NCI-H526 treated with DMSO at 0.1 percent for 48 hours (cell line): Measurements from ENCODE around the gene ENDOU.

Experiments used
- DNase-seq: peaks from one replicate; lab custom pipeline; 2025; lab: John Stamatoyannopoulos, UW

The ENDOU gene

GRCh38 chr12:47744005-47744651 is 18.8 kb upstream of the ENDOU start:
- DNase-seq: peak; percentile 71

- DNase-seq: no peak
These were observed 18.1 kb upstream of the ENDOU start for GRCh38 chr12:47743311-47743860.

- DNase-seq: peak; percentile 28
These were observed 17.0 kb upstream of the ENDOU start for GRCh38 chr12:47742253-47742825.

GRCh38 chr12:47741340-47741703 is 16.0 kb upstream of the ENDOU start:
- no peak for DNase-seq

- DNase-seq: no peak
These were observed 15.5 kb upstream of the ENDOU start for GRCh38 chr12:47740606-47741339.

- DNase-seq: no peak
These were observed 14.7 kb upstream of the ENDOU start for GRCh38 chr12:47739979-47740378.

- no peak for DNase-seq
These were observed 14.0 kb upstream of the ENDOU start for GRCh38 chr12:47739297-47739696.

- DNase-seq: no peak
These were observed 12.8 kb upstream of the ENDOU start for GRCh38 chr12:47737936-47738594.

- DNase-seq: no peak
These were observed 11.8 kb upstream of the ENDOU start for GRCh38 chr12:47736877-47737676.

- DNase-seq: no peak
These were observed 10.9 kb upstream of the ENDOU start for GRCh38 chr12:47736216-47736615.

- DNase-seq: no peak
These were observed 10.4 kb upstream of the ENDOU start for GRCh38 chr12:47735649-47736048.

- no peak for DNase-seq
These were observed 9.6 kb upstream of the ENDOU start for GRCh38 chr12:47734725-47735480.

GRCh38 chr12:47733142-47733541 is 7.9 kb upstream of the ENDOU start:
- no peak for DNase-seq

GRCh38 chr12:47732504-47732903 is 7.2 kb upstream of the ENDOU start:
- DNase-seq: no peak

GRCh38 chr12:47731723-47732122 is 6.4 kb upstream of the ENDOU start:
- DNase-seq: no peak

- DNase-seq: no peak
These were observed 5.1 kb upstream of the ENDOU start for GRCh38 chr12:47730341-47730744.

GRCh38 chr12:47729233-47729632 is 3.9 kb upstream of the ENDOU start:
- no peak for DNase-seq

GRCh38 chr12:47725893-47726292 is 603 bp upstream of the ENDOU start:
- peak; percentile 28 for DNase-seq

GRCh38 chr12:47722941-47723631 is 2.2 kb downstream of the ENDOU start:
- no peak for DNase-seq

- DNase-seq: no peak
These were observed 3.0 kb downstream of the ENDOU start for GRCh38 chr12:47722136-47722834.
